GM18951 (cell line): ENCODE data around the gene CAV1.

ENCODE experiments used
- POLR2A ChIP-seq: IDR thresholded peaks from 4 replicates; pipeline ENCODE4 v1.6.1; 2011; ENCODE audit warnings: mild to moderate bottlenecking; ENCODE audit not compliant: insufficient read length, insufficient read depth; ENCODE audit errors: extremely low read depth
- in situ Hi-C: fragments of 300-500 bp; cut with MboI; formaldehyde crosslinking; loops from one replicate; pipeline ENCODE4 v1.12.0; 2022; ENCODE audit warnings: low sequenced_read_pairs, mixed read lengths, inconsistent platforms; ENCODE audit not compliant: unreplicated experiment

CAV1 gene

DNA sequence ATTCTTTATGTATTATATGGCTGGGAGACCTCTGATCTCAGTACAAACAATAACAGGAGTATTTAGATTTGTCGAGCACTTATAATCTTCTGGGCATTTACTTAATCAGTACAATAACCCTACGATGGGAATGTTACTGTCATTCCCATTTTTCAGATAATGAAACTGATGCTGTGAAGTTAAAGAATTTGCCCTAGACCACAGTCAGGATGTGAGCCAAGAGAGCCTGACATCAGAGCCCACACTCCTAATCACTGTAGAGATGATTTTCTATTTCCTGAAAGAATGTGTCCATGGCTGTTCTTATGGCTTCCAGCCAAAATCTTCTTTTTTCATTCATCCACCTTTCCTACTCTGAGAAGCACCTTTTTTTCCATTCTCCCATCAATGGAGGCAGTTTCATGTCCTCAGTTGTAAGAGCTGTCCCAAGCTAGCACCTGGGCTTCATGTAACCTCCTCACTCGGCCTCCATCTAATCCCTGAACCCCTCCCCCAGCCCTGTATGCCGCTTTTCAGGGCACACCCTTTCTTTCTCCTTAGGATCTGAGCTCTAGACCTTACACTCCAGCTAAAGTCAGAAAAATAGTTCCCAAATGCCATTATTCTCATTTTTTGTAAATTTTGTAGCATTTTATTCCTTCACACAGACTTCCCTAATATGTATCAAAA, 12.2 kb upstream of the CAV1 start:
- TF ChIP-seq POLR2A = no peak
- in situ Hi-C loops = no loop called here

DNA sequence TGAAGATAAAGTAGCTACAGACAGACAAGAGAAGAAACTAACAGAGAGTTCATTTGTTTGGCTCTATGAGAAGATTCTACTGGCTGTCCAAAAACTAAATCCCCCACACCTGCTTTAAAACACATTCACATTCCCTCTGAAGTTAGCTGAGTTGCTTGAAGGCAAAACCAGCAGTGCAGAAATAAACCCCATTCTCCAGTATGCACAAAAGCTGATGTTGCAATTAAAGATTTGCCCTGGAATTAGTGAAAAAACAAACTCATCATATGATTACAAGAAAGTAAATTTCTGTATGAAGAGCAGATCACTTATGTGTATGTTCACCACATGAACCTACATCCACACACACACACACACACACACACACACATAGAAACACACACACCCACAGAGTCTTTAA, 9.3 kb upstream of the CAV1 start:
- in situ Hi-C loops = no loop called here

DNA sequence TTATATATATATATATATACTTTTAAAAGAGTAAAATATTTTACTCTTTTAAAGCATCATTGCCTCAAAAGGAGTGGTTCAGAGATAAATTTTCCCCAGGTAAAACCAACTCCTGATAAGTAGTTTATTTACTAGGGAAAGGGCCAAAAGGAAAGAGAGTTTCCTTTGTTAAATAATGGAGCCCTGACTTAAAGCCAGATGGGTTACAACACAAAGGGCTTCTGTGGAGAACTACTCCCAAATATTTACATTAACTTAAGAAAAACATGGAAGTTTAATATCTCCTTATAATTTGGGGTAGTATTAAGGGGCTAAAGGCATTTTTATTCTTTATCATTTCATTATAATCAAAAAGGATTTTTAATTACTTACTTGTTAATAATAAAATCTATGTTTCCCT, 8.5 kb upstream of the CAV1 start:
- TF ChIP-seq POLR2A = no peak
- in situ Hi-C loops = no loop called here

More for the DNA sequence above, 9.3 kb upstream of the CAV1 start:
- TF ChIP-seq POLR2A = no peak

DNA sequence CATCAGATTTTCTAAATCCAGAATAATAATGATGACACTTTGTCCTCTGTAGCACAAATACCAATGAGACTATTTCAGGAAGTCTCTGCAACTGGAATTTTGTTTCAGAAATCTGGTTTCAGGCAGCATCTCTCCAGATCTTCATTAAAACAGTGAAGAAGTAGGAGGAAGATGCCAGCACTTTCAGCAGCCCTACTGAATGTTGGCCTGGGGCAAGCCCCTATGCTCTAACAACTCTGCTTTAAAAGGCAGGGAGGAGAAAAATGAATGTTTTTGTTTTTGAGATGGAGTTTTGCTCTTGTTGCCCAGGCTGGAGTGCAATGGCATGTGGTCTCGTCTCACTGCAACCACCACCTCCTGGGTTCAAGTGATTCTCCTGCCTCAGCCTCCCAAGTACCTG, 7.2 kb upstream of the CAV1 start:
- TF ChIP-seq POLR2A = no peak
- in situ Hi-C loops = no loop called here

DNA sequence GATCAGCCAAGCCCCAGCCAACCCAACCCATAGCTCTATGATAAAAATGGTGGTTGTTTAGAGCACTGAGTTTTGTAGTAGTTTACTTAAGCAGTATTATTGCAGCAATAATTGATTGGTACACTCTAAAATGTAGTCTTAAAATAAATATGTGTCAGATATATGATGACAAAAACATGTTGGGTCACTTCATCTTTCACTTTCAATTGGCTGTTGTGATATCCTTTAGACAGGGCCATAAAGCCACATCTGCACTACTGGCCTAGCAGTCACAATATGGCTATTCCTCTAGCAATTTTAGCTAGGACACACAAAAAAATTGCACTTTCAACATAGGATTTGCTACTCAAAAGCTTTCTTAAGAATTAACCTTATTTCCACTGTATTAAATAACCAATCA, 5.9 kb upstream of the CAV1 start:
- in situ Hi-C loops = no loop called here
- no peak for TF ChIP-seq POLR2A

DNA sequence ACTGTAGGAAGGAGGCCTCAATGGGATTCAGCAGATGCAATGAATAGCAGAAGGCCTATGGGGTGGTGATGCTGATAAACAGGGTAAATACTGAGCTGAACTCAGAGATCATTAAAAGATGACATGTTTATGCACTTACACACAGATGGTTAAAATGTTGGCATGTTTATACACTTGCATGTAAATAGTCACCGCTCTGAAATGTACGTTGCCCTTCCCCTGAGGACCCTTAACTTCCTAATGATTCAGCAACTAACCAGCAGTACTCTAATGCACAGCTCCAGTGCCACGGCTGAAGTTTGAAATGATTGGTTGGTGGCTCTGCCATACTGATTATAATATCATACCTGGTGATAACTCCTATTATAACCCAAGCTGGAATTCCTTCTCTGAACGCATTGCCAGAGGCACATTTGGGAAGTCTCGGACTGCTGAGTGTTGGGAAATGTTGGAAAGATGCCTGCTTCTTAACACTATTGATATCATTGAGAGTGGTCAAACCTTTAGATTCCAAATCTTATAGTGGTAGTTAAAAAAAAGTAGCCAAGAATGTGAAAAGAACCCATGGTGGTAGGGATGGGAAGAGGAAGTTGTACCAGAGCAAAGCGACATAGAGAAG, 3.7 kb upstream of the CAV1 start:
- no peak for TF ChIP-seq POLR2A
- in situ Hi-C loops = no loop called here

DNA sequence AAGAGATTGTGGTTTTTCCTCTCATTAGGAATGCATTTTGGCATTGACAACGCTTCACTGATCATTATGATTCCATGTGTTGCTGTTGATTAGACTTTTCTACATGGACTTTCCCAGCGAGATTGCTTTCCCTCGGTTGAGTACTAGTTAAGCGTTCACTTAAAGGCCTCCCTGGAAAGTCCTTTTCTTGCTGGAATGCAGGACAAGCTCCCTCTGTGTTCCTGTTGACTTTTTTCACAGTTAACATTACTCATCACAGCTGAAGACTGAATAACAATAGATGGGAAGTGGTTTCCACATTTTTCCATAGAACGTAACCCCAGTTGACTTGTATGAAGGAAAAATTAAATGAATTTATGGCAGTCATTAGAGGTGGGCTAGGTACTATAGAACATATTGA, 2.6 kb upstream of the CAV1 start:
- in situ Hi-C loops = no loop called here

DNA sequence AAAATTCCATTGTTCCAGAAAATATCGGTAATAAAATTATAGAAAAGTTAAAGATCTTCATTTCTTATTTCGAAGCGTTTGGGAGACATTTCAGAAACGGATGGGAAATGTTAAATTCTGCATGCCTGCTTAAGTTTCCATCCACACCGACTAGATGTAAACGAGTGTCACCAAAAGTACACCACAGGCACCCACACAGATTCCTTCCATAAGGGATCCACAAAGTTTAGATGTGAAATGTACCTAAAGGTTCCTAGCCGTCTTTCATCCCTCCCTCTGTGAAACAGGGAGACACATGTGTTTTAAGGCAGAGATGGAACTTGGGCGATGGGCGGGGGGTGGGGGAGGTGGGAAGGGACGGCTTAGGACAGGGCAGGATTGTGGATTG, 621 bp upstream of the CAV1 start:
- no peak for TF ChIP-seq POLR2A
- in situ Hi-C loops = no loop called here

More for the DNA sequence above, 2.6 kb upstream of the CAV1 start:
- no peak for TF ChIP-seq POLR2A

DNA sequence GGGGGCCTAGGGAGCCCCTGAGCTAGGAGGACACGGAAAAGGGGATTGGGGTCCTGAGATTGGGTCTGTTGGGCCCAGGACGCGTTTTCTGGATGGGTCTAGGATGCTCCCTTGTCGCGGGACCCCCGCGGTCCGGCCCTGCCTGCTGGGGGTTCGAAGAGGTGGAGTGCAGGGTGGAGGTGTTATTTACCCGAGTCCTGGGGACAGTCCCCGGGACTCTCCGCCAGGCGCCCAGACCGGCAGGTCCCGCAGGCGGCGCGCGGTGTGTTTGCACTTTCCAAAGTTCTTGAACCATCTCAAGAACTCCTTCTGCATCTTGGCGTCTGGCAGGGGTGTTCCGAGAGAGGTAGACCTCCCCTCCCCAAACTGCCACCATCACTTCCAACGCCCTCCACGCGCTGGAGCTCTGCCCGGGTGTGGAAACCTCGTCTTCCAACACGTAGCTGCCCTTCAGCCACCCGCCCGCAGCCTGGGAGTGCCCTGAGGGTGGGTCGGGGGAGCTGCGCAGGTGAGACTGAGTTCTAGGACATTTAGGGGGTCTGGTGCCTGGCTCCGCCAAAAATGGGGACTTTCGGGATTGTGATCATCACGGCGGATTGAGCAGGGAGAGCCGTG, 569 bp downstream of the CAV1 start:
- TF ChIP-seq POLR2A = no peak
- in situ Hi-C loops = no loop called here

DNA sequence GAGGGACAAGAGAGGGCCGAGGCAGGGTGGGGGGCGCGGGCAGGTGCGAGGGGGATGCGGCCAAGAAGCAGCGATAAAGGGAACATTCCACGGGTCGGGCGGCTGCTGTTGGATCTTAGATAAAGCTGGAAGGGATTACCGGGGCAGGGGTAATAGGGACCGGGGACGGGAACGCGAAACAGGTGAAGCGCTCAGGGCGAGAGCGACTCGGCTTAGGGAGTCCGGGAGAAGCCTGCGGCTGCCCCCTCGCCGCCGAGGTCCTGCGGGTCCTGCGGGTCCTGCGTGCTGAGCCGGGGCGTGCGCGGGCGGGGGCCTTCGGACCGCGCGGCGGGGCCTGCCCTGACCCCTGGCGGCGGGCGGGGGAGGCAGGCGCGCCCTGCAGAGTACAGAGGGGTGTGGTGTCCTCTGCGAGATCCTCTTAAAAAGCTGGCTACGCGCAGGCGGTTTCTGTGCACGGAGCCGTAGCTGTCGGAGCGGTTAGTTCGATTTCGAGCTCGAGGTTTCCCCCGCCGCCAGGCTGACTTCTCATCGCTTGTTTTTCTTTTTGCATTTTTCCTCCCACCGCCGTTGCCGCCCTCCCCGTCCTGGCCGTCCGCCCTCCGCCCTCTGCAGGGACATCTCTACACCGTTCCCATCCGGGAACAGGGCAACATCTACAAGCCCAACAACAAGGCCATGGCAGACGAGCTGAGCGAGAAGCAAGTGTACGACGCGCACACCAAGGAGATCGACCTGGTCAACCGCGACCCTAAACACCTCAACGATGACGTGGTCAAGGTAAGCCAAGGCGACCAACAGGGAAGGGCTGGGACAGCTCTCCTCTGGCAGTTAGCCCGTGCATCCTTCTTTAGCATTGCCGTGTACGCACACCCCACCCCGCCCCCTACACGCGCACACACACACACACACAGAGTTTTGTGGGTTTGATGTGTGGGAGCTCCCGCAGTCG, 1.4 kb downstream of the CAV1 start:
- in situ Hi-C loops = no loop called here
- TF ChIP-seq POLR2A = no peak

DNA sequence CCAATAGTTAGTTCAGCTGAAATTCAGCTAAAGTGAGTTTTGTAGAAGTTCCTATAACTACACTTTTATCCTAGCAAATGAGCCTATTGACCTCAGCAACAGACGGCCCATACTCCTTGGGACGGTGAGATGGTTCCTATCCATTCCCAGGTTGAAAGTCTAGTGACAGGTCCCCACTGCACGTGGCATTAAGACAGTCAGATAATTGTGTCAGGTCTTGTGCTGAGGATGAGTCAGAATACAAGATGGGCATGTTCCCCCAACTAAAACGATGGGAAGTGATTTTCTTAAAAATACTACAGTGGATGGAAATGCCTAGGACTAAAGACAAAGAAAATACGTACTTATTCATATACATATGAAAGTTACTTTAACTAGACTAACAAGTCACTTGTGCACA, 2.1 kb downstream of the CAV1 start:
- TF ChIP-seq POLR2A = no peak
- in situ Hi-C loops = no loop called here

DNA sequence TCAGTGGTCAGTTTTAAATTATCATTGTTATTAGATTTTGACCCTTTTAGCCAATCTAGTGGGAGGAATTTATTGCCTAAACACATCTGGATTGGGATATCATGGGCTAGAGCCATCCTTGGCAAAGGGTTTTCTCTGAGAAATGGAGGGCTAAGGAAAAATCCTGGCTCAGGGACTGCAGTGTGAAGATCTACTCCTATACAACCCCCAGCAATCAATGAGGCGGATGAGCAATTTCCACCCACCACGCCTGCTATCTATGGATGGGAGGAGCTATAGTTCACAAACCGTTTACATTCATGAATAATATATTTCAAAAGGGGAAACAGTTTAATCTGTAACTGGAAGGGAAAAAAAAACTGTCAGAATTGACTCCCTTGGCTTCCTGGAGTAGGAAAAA, 2.7 kb downstream of the CAV1 start:
- no peak for TF ChIP-seq POLR2A
- in situ Hi-C loops = no loop called here

DNA sequence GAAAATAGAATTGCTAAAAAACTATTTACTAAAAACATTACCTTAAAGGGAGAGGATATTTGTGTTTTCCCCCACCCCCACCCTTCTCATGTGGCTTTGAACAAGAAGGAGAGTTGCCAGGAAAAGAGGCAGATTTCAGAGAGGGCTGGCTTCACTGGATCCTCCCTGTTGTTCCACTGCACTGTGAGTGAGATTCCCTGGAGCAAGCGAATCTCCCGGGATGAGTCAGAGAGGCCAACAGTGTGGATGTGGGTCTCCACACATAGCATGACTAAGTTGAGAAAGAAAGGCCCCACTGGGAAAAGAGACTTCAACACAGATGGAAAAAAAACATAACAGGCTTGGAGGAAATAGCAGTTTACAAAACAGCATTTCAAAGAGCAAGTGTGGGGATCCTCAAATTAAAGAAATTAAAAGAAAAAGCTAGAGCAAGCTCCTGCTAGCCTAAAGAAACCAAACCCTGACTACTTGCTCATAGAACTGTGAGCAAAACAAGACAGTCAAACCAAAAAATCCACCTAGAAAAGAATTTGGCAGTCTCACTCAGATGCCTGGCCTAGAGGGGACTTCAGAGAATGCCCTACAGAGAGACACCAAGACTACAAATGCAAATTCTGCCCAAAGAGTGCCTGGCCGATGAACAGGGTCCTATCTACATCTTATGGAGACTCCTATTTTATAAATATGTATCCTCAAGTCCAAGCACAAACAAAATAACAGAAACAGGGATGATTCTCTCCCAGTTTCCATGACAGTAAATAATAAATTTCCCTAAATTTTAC, 3.4 kb downstream of the CAV1 start:
- no peak for TF ChIP-seq POLR2A
- in situ Hi-C loops = no loop called here

DNA sequence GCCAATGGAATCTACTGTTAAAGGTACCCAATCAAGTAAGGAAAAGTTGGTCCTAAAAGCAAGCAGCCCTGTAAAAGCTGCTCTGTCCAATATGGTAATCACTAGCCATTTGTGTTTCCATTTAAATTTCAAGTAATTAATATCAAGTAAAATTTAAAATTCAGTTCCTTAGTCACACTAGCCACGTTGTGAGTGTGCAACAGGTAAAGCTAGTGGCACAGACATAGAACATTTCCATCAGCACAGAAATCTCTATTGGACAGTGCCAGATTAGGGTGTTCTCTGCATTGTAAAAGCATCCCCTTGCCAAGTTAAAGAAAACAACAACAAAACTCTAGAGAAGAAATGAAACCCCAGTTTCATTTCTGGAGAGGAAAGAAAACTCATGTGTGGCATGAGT, 4.4 kb downstream of the CAV1 start:
- no peak for TF ChIP-seq POLR2A
- in situ Hi-C loops = no loop called here
